Loucy (cell line): ENCODE data around the gene DDX25.

ENCODE experiments used
- EZH2phosphoT487 ChIP-seq: fragments of 200-600 bp; IDR thresholded peaks from 2 replicates; pipeline ENCODE4 v1.6.1; 2018; ENCODE audit warnings: antibody characterized with exemption, mild to moderate bottlenecking, moderate library complexity, borderline replicate concordance
- TF ChIP-seq, protein P1 (sequence below): fragments of 200-600 bp; sonication (generic); conservative IDR thresholded peaks from 2 replicates; pipeline ENCODE4 v1.5.1; 2014; ENCODE audit warnings: mild to moderate bottlenecking, antibody characterized with exemption, low read length

- TF ChIP-seq, protein P1, sequence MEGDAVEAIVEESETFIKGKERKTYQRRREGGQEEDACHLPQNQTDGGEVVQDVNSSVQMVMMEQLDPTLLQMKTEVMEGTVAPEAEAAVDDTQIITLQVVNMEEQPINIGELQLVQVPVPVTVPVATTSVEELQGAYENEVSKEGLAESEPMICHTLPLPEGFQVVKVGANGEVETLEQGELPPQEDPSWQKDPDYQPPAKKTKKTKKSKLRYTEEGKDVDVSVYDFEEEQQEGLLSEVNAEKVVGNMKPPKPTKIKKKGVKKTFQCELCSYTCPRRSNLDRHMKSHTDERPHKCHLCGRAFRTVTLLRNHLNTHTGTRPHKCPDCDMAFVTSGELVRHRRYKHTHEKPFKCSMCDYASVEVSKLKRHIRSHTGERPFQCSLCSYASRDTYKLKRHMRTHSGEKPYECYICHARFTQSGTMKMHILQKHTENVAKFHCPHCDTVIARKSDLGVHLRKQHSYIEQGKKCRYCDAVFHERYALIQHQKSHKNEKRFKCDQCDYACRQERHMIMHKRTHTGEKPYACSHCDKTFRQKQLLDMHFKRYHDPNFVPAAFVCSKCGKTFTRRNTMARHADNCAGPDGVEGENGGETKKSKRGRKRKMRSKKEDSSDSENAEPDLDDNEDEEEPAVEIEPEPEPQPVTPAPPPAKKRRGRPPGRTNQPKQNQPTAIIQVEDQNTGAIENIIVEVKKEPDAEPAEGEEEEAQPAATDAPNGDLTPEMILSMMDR, result no peak
- TF ChIP-seq EZH2phosphoT487, result no peak
Observed at GRCh38 chr11:125952973-125953372, 48.7 kb downstream of the DDX25 start.
